Measurements from ENCODE around the gene SDF2. TPM values are rescaled to one million over a fixed set of nuclear protein-coding genes. Genes with fewer than 3 reads are reported as not detected.

Gene SDF2
- total and polyA plus RNA-seq, 2 experiments from 2014 or later, result 52.3 to 88.4 TPM

GRCh38 chr17:28615260-28615940, 46.3 kb downstream of the SDF2 start:
- no peaks in the 10 kb centered on the region for H3K27me3 ChIP-seq (replicated peaks; ENCODE audit: insufficient read depth)
- H2AFZ ChIP-seq, result no peak overlapping the region
- H3K9me3 ChIP-seq (ENCODE audit: low read depth), result no peaks in the 10 kb centered on the region
- no peak overlapping the region for H3K4me3 ChIP-seq
- no peak overlapping the region for H3K27ac ChIP-seq
- no peaks in the 10 kb centered on the region for H3K4me1 ChIP-seq (ENCODE audit: insufficient read depth)
- no peak overlapping the region for H3K9ac ChIP-seq
- 93 to 95% methylated on average over 4 of the region's 4 CpGs for WGBS, 2 experiments (ENCODE audit: low coverage in 1 of 2, low lambda C conversion rate in 2 of 2, missing lambda C conversion rate in 2 of 2)
- H4K20me1 ChIP-seq (ENCODE audit: insufficient read depth), result no peaks in the 10 kb centered on the region
- no peaks in the 10 kb centered on the region for H3K79me2 ChIP-seq (ENCODE audit: insufficient read depth)
- H3K4me2 ChIP-seq (ENCODE audit: unreplicated experiment), result no peak overlapping the region
- TF ChIP-seq EZH2phosphoT487 (IDR thresholded peaks at IDR 0.05; ENCODE audit: insufficient read depth, low read depth) (no peak), EZH2 (IDR thresholded peaks at IDR 0.05; ENCODE audit: insufficient read depth, poor library complexity, severe bottlenecking) (no peak)
- H3F3A ChIP-seq (ENCODE audit: insufficient read depth), result peaks cover 5% of the 10 kb centered on the region; the same call in 1 of the 2 replicates
- H3K36me3 ChIP-seq (ENCODE audit: low read depth), result peaks cover 60% of the 10 kb centered on the region
- H3K9me2 ChIP-seq (ENCODE audit: insufficient read depth), result no peaks in the 10 kb centered on the region
- in situ Hi-C loops (cut with MboI), result no loop called here
- no peak for DNase-seq

- DNase-seq, result peak; percentile 9
- Histone ChIP-seq H3K9ac (no peak within 1 kb of the TSS), H3K9me2 (ENCODE audit: insufficient read depth) (no peaks in the 10 kb centered on the region), H3K9me3 (ENCODE audit: low read depth) (no peaks in the 10 kb centered on the region), H4K20me1 (ENCODE audit: insufficient read depth) (no peaks in the 10 kb centered on the region), H2AFZ (no peak within 1 kb of the TSS), H3K79me2 (ENCODE audit: insufficient read depth) (no peaks in the 10 kb centered on the region), H3K4me3 (no peak within 1 kb of the TSS), H3K27ac (no peak within 1 kb of the TSS), H3F3A (ENCODE audit: insufficient read depth) (peaks cover 5% of the 10 kb centered on the region; the same call in 1 of the 2 replicates), H3K27me3 (replicated peaks; ENCODE audit: insufficient read depth) (no peaks in the 10 kb centered on the region), H3K4me2 (ENCODE audit: unreplicated experiment) (no peak within 1 kb of the TSS), H3K4me1 (ENCODE audit: insufficient read depth) (no peaks in the 10 kb centered on the region), H3K36me3 (ENCODE audit: low read depth) (peaks cover 46% of the 10 kb centered on the region)
- WGBS, 2 experiments (ENCODE audit: low coverage in 1 of 2, low lambda C conversion rate in 2 of 2, missing lambda C conversion rate in 2 of 2), result 81 to 91% methylated on average over 5 of the region's 5 CpGs
- no peak for TF ChIP-seq EZH2phosphoT487 (IDR thresholded peaks at IDR 0.05; ENCODE audit: insufficient read depth, low read depth)
- no peak for TF ChIP-seq EZH2 (IDR thresholded peaks at IDR 0.05; ENCODE audit: insufficient read depth, poor library complexity, severe bottlenecking)
- in situ Hi-C loops (cut with MboI), result no loop called here
Observed at GRCh38 chr17:28613931-28614381, 47.8 kb downstream of the SDF2 start, which contains the start of gene RSKR. Gene RSKR, minus strand, starts transcription at chr17:28614185. Its CDS starts 24 bp downstream, at chr17:28614161.

GRCh38 chr17:28612936-28613872, 48.5 kb downstream of the SDF2 start:
- Histone ChIP-seq H3K9me2 (ENCODE audit: insufficient read depth) (no peaks in the 10 kb centered on the region), H4K20me1 (ENCODE audit: insufficient read depth) (no peaks in the 10 kb centered on the region), H2AFZ (no peak overlapping the region), H3K4me3 (no peak overlapping the region), H3K79me2 (ENCODE audit: insufficient read depth) (no peaks in the 10 kb centered on the region), H3K9ac (no peak overlapping the region), H3F3A (ENCODE audit: insufficient read depth) (peaks cover 5% of the 10 kb centered on the region; the same call in 1 of the 2 replicates), H3K27me3 (replicated peaks; ENCODE audit: insufficient read depth) (no peaks in the 10 kb centered on the region), H3K4me2 (ENCODE audit: unreplicated experiment) (no peak overlapping the region), H3K9me3 (ENCODE audit: low read depth) (no peaks in the 10 kb centered on the region), H3K36me3 (ENCODE audit: low read depth) (peaks cover 38% of the 10 kb centered on the region), H3K27ac (no peak overlapping the region), H3K4me1 (ENCODE audit: insufficient read depth) (no peaks in the 10 kb centered on the region)
- peak; percentile 47 for DNase-seq
- WGBS, 2 experiments (ENCODE audit: low coverage in 1 of 2, low lambda C conversion rate in 2 of 2, missing lambda C conversion rate in 2 of 2), result 70 to 80% methylated on average over 6 of the region's 6 CpGs
- in situ Hi-C loops (cut with MboI), result no loop called here
- TF ChIP-seq EZH2 (IDR thresholded peaks at IDR 0.05; ENCODE audit: insufficient read depth, poor library complexity, severe bottlenecking) (no peak), EZH2phosphoT487 (IDR thresholded peaks at IDR 0.05; ENCODE audit: insufficient read depth, low read depth) (no peak)

DNA sequence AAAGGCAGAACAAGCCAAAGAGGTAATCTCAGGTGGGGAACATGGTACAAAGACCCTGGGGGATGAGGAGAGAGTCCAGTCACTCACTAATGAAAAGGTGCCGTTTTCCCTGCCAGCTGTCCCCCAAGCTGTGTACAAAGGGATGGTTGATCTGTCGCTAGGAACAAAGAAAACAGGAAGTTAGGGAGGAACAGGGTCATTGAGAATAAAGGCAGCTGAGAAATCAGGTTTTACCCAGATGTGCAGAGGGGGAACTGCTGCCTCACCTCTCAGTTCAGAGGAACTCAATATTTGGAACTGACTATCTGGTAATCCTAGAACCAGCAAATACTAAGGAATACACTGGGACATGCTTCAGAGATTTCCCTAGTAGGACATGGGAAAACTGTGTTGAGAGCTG, 49.2 kb downstream of the SDF2 start:
- DNase-seq, result no peak
- 34 to 40% methylated on average over 2 of the region's 2 CpGs for WGBS, 2 experiments (ENCODE audit: low coverage in 1 of 2, low lambda C conversion rate in 2 of 2, missing lambda C conversion rate in 2 of 2)
- H3K4me1 ChIP-seq (ENCODE audit: insufficient read depth), result no peaks in the 10 kb centered on the region
- TF ChIP-seq EZH2 (IDR thresholded peaks at IDR 0.05; ENCODE audit: insufficient read depth, poor library complexity, severe bottlenecking), result no peak
- TF ChIP-seq EZH2phosphoT487 (IDR thresholded peaks at IDR 0.05; ENCODE audit: insufficient read depth, low read depth), result no peak
- H3F3A ChIP-seq (ENCODE audit: insufficient read depth), result peaks cover 5% of the 10 kb centered on the region; the same call in 1 of the 2 replicates
- H3K27me3 ChIP-seq (replicated peaks; ENCODE audit: insufficient read depth), result no peaks in the 10 kb centered on the region
- H3K9me3 ChIP-seq (ENCODE audit: low read depth), result no peaks in the 10 kb centered on the region
- H3K36me3 ChIP-seq (ENCODE audit: low read depth), result peaks cover 32% of the 10 kb centered on the region
- H3K4me3 ChIP-seq, result no peak overlapping the region
- no peak overlapping the region for H3K27ac ChIP-seq
- no peak overlapping the region for H3K9ac ChIP-seq
- H4K20me1 ChIP-seq (ENCODE audit: insufficient read depth), result no peaks in the 10 kb centered on the region
- H3K9me2 ChIP-seq (ENCODE audit: insufficient read depth), result no peaks in the 10 kb centered on the region
- no peaks in the 10 kb centered on the region for H3K79me2 ChIP-seq (ENCODE audit: insufficient read depth)
- no peak overlapping the region for H2AFZ ChIP-seq
- in situ Hi-C loops (cut with MboI), result no loop called here
- H3K4me2 ChIP-seq (ENCODE audit: unreplicated experiment), result no peak overlapping the region

Measured in GM23248 (cell line).